Measurements from ENCODE around the gene ATP4B.

DNA sequence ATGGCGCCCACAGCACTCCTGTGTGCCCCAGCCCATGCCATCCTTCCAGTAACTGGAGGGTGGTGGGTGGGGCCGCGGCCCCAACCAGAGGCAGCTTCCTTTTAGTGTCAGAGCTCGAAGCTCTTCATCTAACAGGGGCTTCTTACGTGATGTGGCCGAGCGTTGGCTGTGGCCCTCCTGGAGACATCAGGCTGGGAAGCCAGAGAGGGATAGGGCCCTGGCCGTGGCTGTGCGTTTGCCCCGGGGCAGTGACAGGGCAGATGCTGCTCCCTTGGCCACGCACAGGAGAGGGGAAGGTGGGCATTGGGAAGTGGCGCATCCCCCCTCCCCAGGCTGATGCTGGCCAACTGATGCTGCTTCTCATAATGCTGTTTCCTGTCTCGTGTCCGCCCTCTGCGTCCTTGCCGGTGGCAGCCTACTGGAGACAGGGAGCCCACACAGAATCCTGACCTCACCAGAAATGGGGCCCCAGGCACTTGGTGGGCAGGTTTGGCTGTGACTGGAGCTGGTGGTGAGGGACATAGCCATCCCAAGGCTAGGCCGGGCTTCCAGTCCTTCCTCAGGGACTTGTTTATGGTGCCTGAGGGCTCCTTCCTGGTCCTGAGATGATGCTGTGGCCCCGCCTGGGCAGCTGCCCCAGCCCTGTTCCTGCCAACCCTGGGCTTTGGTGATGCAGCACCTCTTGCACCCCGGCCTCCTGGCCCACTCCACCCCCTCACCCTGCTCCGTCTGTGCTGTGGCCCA, 34.3 kb downstream of the ATP4B start:
- TF ChIP-seq, protein P1, sequence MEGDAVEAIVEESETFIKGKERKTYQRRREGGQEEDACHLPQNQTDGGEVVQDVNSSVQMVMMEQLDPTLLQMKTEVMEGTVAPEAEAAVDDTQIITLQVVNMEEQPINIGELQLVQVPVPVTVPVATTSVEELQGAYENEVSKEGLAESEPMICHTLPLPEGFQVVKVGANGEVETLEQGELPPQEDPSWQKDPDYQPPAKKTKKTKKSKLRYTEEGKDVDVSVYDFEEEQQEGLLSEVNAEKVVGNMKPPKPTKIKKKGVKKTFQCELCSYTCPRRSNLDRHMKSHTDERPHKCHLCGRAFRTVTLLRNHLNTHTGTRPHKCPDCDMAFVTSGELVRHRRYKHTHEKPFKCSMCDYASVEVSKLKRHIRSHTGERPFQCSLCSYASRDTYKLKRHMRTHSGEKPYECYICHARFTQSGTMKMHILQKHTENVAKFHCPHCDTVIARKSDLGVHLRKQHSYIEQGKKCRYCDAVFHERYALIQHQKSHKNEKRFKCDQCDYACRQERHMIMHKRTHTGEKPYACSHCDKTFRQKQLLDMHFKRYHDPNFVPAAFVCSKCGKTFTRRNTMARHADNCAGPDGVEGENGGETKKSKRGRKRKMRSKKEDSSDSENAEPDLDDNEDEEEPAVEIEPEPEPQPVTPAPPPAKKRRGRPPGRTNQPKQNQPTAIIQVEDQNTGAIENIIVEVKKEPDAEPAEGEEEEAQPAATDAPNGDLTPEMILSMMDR (optimal IDR thresholded peaks at IDR 0.05 in 1 of 3, IDR thresholded peaks at IDR 0.05 in 1 of 3, conservative IDR thresholded peaks at IDR 0.05 in 1 of 3; ENCODE audit: extremely low read depth in 1 of 3, insufficient read depth in 2 of 3, low read length in 3 of 3), result no peak
- no peak for TF ChIP-seq EZH2 (IDR thresholded peaks at IDR 0.05; ENCODE audit: low read length)

Measured in keratinocyte (primary cell).